LNCaP clone FGC (cell line): ENCODE measurements around the gene POMP.
A peak's percentile ranks its signal among the peaks of the same experiment; 100 is the strongest.
"Not testable (repeated sequence)": the region's sequence is repeated elsewhere in the genome, so short reads cannot be mapped to it uniquely, and the experiment has no call there.

ENCODE experiments used
- DNase-seq: peaks from one replicate; pipeline ENCODE4 v3.0.0-alpha.2; 2011; ENCODE audit warnings: low read depth
- H3K4me3 ChIP-seq: 2 replicates; pipeline ENCODE4 v1.5.1; 2011; ENCODE audit warnings: mild to moderate bottlenecking, low read depth, low read length, control low read depth
- TF ChIP-seq, protein P1 (sequence below): IDR thresholded peaks from 2 replicates; pipeline ENCODE4 v1.5.1; 2012; ENCODE audit warnings: mild to moderate bottlenecking; ENCODE audit not compliant: control insufficient read depth, insufficient read depth; ENCODE audit errors: extremely low read depth

Gene POMP

DNA sequence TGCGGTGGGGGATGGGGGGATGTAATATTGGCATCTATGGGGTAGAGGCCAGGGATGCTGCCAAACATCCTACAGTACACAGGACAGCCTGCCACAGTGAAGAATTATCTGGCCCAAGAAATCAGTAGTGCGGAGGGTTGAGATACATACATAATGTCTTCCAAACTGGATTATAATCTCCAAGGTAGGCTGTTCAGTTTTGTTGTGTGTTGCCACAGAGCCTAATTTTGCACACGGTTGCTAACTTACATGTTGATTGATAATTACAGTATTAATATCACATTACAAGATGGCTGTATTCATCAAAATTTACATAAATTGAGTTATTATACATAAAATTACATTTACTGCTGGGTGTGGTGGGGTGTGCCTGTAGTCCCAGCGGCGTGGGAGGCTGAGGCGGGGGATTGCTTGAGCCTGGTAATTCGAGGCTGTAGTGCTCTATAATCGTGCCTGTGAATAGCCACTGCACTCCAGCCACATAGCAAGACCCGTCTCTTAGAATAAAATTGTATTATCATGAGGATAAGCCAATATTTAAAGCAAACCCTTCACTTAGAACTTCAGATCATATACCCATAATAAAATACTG, 8.1 kb downstream of the POMP start:
- TF ChIP-seq, protein P1, sequence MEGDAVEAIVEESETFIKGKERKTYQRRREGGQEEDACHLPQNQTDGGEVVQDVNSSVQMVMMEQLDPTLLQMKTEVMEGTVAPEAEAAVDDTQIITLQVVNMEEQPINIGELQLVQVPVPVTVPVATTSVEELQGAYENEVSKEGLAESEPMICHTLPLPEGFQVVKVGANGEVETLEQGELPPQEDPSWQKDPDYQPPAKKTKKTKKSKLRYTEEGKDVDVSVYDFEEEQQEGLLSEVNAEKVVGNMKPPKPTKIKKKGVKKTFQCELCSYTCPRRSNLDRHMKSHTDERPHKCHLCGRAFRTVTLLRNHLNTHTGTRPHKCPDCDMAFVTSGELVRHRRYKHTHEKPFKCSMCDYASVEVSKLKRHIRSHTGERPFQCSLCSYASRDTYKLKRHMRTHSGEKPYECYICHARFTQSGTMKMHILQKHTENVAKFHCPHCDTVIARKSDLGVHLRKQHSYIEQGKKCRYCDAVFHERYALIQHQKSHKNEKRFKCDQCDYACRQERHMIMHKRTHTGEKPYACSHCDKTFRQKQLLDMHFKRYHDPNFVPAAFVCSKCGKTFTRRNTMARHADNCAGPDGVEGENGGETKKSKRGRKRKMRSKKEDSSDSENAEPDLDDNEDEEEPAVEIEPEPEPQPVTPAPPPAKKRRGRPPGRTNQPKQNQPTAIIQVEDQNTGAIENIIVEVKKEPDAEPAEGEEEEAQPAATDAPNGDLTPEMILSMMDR, result no peak
- DNase-seq, result no peak
- no peak overlapping the region for H3K4me3 ChIP-seq

DNA sequence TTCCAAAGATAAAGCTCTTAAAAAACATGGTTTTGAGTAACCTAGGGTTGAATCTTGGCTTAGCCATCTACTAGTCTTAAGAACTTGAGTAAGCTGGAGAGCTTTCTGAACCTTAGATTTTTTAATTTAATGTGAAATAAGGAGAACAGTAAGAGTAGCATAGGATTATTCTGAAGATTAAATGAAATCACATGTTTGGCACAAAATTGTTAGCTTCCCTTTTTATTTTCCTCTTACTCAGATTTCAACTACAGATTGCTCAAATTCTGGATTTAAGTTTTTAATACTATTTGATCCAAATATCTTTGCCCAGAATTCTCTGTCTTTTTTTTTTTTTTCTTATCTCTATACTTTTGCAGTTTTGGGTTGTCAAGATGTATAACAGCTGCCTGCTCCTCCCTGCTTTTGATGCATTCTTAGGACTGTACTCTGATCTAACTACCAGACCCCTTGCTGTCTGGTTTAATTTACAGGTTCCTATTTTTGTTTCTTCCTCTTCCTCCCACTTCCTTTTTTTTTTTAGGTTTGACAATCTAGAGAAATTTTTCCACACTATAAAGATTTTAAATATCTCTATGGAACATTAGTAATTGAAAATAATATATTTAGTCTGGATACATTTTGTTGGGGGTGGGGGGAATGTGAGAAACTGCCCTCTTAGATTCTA, 12.3 kb downstream of the POMP start:
- H3K4me3 ChIP-seq, result no peak overlapping the region
- no peak for DNase-seq
- TF ChIP-seq, protein P1, result no peak

DNA sequence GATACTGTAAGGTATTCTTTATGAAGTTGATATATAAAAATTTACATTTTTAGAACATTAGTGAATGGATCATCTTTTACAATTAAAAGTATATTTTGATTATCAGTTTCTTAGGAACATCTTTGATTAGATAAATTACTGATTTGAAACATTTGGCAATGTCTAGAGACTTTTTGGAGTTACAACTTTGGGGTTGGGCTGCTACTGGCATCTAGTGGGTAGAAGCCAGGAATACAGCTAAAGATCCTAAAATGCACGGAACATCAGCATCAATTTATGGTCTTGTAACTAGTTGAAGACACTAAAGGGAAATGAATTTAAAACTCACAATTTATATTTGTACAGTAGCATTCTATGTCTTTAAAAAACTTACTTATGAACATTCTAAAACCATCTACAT, 19.9 kb downstream of the POMP start:
- H3K4me3 ChIP-seq, result no peak overlapping the region
- TF ChIP-seq, protein P1, result no peak
- no peak for DNase-seq

DNA sequence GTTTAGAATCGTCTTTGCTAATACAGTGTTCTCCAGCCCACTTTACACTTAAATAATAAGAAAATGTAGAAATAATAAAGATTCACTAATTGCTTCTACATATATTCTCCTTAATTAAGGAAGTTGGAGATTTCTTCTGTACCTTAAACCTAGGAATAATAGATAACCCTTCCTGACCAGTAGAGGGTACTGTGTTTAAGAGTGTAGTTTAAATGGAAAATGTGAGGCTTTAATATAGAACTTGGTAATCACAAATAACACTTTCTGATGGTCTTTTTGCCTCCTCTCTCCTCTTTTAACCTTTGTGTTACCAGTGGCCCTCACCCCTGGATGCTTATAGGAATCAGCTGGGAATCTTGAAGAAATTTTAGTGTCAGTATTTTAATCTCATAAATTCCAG, 20.7 kb downstream of the POMP start:
- TF ChIP-seq, protein P1, result peak; percentile 40
- no peak for DNase-seq
- H3K4me3 ChIP-seq, result no peak overlapping the region

DNA sequence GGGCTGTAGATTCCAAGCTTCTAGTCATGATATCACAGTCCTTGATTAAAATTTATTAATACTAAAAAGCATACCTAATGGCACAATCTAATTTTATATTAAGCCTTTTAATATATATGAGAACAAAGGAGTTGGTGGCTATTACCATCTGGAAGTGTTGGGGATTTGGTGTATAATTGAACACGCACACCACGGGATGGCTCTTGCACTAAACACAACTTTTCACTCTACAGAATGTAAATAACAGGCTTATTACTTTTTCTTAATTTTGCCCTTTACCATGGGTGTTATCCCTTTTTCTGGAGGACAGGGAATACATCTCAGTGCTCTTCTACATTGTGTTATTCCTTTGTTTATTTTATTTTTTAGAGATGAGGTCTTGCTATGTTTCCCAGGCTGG, 21.6 kb downstream of the POMP start:
- no peak for DNase-seq
- TF ChIP-seq, protein P1, result no peak
- no peak overlapping the region for H3K4me3 ChIP-seq

DNA sequence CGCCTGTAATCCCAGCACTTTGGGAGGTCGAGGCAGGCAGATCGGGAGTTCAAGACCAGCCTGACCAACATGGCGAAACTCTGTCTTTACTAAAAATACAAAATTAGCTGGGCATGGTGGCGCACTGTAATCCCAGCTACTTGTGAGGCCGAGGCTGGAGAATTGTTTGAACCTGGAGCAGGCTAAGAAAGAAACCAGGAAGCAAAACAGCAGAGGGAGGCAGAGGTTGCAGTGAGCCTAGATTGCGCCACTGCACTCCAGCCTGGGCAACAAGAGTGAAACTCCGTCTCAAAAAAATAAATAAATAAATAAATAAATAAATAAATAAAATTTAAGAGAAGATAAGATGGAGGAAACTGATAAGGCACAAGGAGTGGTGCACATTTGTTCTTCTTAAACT, 24.2 kb downstream of the POMP start:
- DNase-seq, H3K4me3 ChIP-seq: not testable (repeated sequence)

DNA sequence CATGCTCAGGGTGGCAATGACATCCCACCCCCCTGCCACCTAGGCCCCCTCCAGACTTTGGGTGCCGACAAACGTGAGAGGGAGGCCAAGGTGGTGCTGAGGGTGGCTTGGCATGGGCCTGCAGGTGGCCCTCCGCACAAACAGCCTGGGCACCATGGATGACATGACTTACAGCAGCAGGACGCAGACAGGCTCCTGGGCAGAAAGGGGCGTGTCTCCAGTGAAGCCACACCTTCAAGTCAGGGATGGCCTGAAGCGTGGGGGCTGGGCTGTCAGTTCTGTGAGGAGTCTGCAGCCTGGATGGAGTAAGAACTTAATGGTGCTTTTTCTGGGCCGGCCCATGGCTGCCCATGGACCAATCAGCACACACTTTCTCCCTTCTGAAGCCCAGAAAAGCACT, 25.3 kb downstream of the POMP start:
- DNase-seq, result no peak
- TF ChIP-seq, protein P1, result no peak

More for the DNA sequence above, 25.3 kb downstream of the POMP start:
- no peak overlapping the region for H3K4me3 ChIP-seq
